ENCODE results near the gene LRP4.

Gene LRP4

GRCh38 chr11:46916286-46917108 lies 1.9 kb downstream of the LRP4 start:
- DNase-seq (ENCODE audit: insufficient read length), result no peak
- FAIRE-seq, result no peak
- TF ChIP-seq TAF1 (IDR thresholded peaks at IDR 0.05; ENCODE audit: borderline replicate concordance, low read depth, low read length), result no peak
- no peak for TF ChIP-seq POLR2AphosphoS5 (IDR thresholded peaks at IDR 0.05; ENCODE audit: low read depth, low read length)
- no peak for TF ChIP-seq POLR2A (IDR thresholded peaks at IDR 0.05; ENCODE audit: low read depth, low read length)

GRCh38 chr11:46914910-46915309 lies 3.4 kb downstream of the LRP4 start:
- FAIRE-seq, result no peak
- TF ChIP-seq POLR2AphosphoS5 (IDR thresholded peaks at IDR 0.05; ENCODE audit: low read depth, low read length) (no peak), TAF1 (IDR thresholded peaks at IDR 0.05; ENCODE audit: borderline replicate concordance, low read depth, low read length) (no peak), POLR2A (IDR thresholded peaks at IDR 0.05; ENCODE audit: low read depth, low read length) (no peak)
- DNase-seq (ENCODE audit: insufficient read length), result no peak

- FAIRE-seq (no peak), DNase-seq (ENCODE audit: insufficient read length) (no peak)
- TF ChIP-seq POLR2AphosphoS5 (IDR thresholded peaks at IDR 0.05; ENCODE audit: low read depth, low read length), result no peak
- no peak for TF ChIP-seq POLR2A (IDR thresholded peaks at IDR 0.05; ENCODE audit: low read depth, low read length)
- no peak for TF ChIP-seq TAF1 (IDR thresholded peaks at IDR 0.05; ENCODE audit: borderline replicate concordance, low read depth, low read length)
Observed at GRCh38 chr11:46914363-46914762, 4.0 kb downstream of the LRP4 start.

DNA sequence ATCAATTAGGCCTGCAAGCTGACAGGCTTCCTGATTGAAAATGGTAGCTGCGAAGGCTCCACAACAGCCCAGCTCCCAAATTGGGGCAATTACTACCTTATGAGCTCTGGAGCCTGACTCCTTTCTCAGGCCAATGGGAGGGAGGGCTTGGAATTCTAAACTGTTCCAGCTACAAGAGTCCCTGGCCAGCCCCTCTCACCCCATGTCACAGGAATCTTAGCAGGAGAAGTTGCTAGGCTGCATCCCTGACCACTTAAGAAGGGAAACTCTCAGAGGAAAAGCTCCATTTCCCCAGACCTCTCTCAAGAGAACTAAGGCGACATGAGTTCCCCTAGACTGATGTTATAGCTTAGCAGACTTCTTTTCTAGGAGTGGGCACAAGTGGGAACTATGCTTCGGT lies 4.9 kb downstream of the LRP4 start:
- DNase-seq (ENCODE audit: insufficient read length) (no peak), FAIRE-seq (no peak)
- TF ChIP-seq POLR2AphosphoS5 (IDR thresholded peaks at IDR 0.05; ENCODE audit: low read depth, low read length) (no peak), TAF1 (IDR thresholded peaks at IDR 0.05; ENCODE audit: borderline replicate concordance, low read depth, low read length) (no peak), POLR2A (IDR thresholded peaks at IDR 0.05; ENCODE audit: low read depth, low read length) (no peak)

DNA sequence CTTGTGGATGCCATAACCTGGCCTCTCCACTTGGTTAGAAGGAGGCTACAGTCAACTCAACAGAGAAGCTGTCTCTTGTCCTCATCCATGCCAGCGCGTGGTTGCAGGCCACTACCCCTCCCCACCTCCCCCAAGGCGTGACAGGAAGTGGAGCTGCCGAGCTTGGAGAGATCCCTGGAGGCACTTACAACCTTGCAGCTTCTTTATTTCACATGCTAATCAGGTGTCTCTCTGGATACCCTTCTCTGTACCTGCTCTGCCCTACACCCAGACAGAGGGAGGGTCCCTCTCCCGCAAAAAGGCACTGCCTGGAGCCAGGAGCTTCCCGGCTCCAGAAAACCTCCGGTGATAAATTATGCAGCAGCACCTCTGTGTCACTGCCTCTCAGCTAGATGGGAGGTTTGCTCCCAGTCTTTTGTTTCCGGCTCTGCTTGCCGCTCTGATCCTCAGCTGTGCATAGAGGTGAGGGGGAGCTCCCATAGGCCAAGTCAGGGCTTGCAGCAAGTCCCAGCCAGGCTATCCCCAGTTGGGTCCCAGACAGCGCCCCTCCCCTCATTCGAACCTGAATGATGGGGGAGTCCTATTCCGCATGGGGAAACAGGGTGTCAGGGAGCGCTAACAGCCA lies 5.7 kb downstream of the LRP4 start:
- DNase-seq (ENCODE audit: insufficient read length), result no peak
- TF ChIP-seq POLR2A (IDR thresholded peaks at IDR 0.05; ENCODE audit: low read depth, low read length), result no peak
- TF ChIP-seq POLR2AphosphoS5 (IDR thresholded peaks at IDR 0.05; ENCODE audit: low read depth, low read length), result no peak
- TF ChIP-seq TAF1 (IDR thresholded peaks at IDR 0.05; ENCODE audit: borderline replicate concordance, low read depth, low read length), result no peak
- FAIRE-seq, result no peak

DNA sequence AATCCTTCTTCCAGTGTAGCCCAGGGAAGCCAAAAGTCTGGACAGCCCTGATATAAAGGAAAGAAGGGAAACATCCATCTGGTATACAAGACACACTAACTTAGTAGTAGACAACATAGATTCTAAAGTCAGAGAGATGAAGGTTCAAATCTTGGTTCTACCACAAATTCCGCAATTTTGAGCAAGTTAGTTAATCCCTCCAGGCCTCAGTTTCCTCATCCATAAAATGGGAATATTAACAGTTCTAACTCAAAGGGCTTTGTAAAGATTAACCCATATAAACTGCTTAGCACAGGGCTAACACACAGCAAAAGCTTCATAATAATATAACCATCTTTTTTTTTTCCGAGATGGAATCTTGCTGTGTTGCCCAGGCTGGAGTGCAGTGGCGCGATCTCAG lies 10.7 kb downstream of the LRP4 start:
- FAIRE-seq (no peak), DNase-seq (ENCODE audit: insufficient read length) (no peak)

GRCh38 chr11:46906609-46907041 lies 11.7 kb downstream of the LRP4 start:
- FAIRE-seq (no peak), DNase-seq (ENCODE audit: insufficient read length) (no peak)
- no peak for TF ChIP-seq POLR2AphosphoS5 (IDR thresholded peaks at IDR 0.05; ENCODE audit: low read depth, low read length)
- no peak for TF ChIP-seq POLR2A (IDR thresholded peaks at IDR 0.05; ENCODE audit: low read depth, low read length)
- TF ChIP-seq TAF1 (IDR thresholded peaks at IDR 0.05; ENCODE audit: borderline replicate concordance, low read depth, low read length), result no peak

More for the DNA sequence above, 10.7 kb downstream of the LRP4 start:
- no peak for TF ChIP-seq POLR2A (IDR thresholded peaks at IDR 0.05; ENCODE audit: low read depth, low read length)
- no peak for TF ChIP-seq TAF1 (IDR thresholded peaks at IDR 0.05; ENCODE audit: borderline replicate concordance, low read depth, low read length)
- TF ChIP-seq POLR2AphosphoS5 (IDR thresholded peaks at IDR 0.05; ENCODE audit: low read depth, low read length), result no peak

- no peak for TF ChIP-seq POLR2A (IDR thresholded peaks at IDR 0.05; ENCODE audit: low read depth, low read length)
- no peak for TF ChIP-seq TAF1 (IDR thresholded peaks at IDR 0.05; ENCODE audit: borderline replicate concordance, low read depth, low read length)
- TF ChIP-seq POLR2AphosphoS5 (IDR thresholded peaks at IDR 0.05; ENCODE audit: low read depth, low read length), result no peak
- no peak for DNase-seq (ENCODE audit: insufficient read length)
- no peak for FAIRE-seq
Observed at GRCh38 chr11:46905806-46906205, 12.5 kb downstream of the LRP4 start.

DNA sequence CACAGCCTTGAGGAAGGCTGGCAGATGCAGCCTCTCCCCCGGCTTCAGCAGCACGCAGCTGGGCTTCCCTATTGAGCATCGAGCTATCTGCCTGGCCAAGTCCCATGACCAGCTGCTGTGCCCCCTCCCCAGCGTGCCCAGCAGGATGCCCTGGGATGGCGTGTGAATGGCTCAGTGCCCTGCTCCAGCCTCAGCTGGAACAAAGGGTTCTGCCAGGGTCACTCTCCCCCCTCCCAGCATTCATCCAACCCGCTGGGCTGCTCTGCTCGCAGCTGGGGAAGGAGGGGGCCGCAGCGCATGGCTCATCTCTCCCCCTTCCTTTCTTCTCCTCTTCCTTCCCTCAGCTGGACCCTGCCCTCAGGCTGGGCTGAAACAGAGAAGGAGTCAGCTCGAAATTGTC lies 14.5 kb downstream of the LRP4 start:
- no peak for FAIRE-seq
- TF ChIP-seq POLR2A (IDR thresholded peaks at IDR 0.05; ENCODE audit: low read depth, low read length) (no peak), POLR2AphosphoS5 (IDR thresholded peaks at IDR 0.05; ENCODE audit: low read depth, low read length) (no peak), TAF1 (IDR thresholded peaks at IDR 0.05; ENCODE audit: borderline replicate concordance, low read depth, low read length) (no peak)
- DNase-seq (ENCODE audit: insufficient read length), result no peak

DNA sequence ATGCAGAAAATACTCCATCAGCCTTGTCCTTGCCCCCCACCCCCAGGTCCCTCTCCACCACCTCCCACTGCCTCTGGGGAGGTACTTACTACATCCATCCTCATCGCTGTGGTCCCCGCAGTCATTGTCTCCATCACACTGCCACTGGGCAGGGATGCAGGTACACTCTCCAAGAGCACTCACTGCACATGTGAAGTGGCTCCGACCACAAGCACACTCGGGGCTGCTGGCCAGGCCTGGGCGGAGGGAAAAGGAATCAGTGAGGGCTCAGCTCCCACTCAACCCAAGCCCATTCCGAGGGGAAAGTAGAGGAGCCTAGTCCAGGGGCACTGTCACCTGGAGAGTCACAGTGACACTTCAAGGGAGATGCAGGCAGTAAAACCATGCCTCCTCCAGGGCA lies 15.7 kb downstream of the LRP4 start:
- FAIRE-seq (no peak), DNase-seq (ENCODE audit: insufficient read length) (no peak)
- TF ChIP-seq POLR2A (IDR thresholded peaks at IDR 0.05; ENCODE audit: low read depth, low read length) (no peak), TAF1 (IDR thresholded peaks at IDR 0.05; ENCODE audit: borderline replicate concordance, low read depth, low read length) (no peak), POLR2AphosphoS5 (IDR thresholded peaks at IDR 0.05; ENCODE audit: low read depth, low read length) (no peak)

- no peak for FAIRE-seq
- TF ChIP-seq TAF1 (IDR thresholded peaks at IDR 0.05; ENCODE audit: borderline replicate concordance, low read depth, low read length) (no peak), POLR2AphosphoS5 (IDR thresholded peaks at IDR 0.05; ENCODE audit: low read depth, low read length) (no peak), POLR2A (IDR thresholded peaks at IDR 0.05; ENCODE audit: low read depth, low read length) (no peak)
- DNase-seq (ENCODE audit: insufficient read length), result no peak
Observed at GRCh38 chr11:46901156-46901555, 17.2 kb downstream of the LRP4 start.

Data from GM12892 (cell line).